Cardiac fibroblast (primary cell): ENCODE results near the gene KCNQ1.

Source experiments
- DNase-seq, 2 donors: peaks; one replicate each; pipeline versions ENCODE4 v3.0.0 to v3.0.0-alpha.2; 2010; ENCODE audit warnings: low read depth in 2 of 2
- H3K4me3 ChIP-seq, 2 donors: replicated peaks in 1 of 2; 1 replicate in 1 of 2; 2 replicates in 1 of 2; pipeline ENCODE4 v1.5.1; 2011; ENCODE audit warnings: low read depth in 2 of 2, low read length in 2 of 2, mild to moderate bottlenecking in 2 of 2, moderate library complexity in 1 of 2
- CTCF ChIP-seq: IDR thresholded peaks from one replicate; pipeline ENCODE4 v1.5.1; 2011; ENCODE audit warnings: low read depth, mild to moderate bottlenecking, low read length, inconsistent platforms

The KCNQ1 gene

GRCh38 chr11:2711161-2711560 is 266.4 kb downstream of the KCNQ1 start:
- no peak for DNase-seq
- TF ChIP-seq CTCF, result no peak
- no peak overlapping the region for H3K4me3 ChIP-seq

GRCh38 chr11:2713094-2713493 is 268.3 kb downstream of the KCNQ1 start:
- H3K4me3 ChIP-seq, result no peak overlapping the region
- TF ChIP-seq CTCF, result no peak
- no peak for DNase-seq

- no peak for DNase-seq
- H3K4me3 ChIP-seq, result no peak overlapping the region
- no peak for TF ChIP-seq CTCF
Measured at GRCh38 chr11:2713661-2714462, 269.1 kb downstream of the KCNQ1 start.

- TF ChIP-seq CTCF, result no peak
- H3K4me3 ChIP-seq, result no peak overlapping the region
- no peak for DNase-seq
Measured at GRCh38 chr11:2714463-2714800, 269.6 kb downstream of the KCNQ1 start.

GRCh38 chr11:2714871-2715270 is 270.1 kb downstream of the KCNQ1 start:
- no peak overlapping the region for H3K4me3 ChIP-seq
- no peak for DNase-seq
- TF ChIP-seq CTCF, result no peak

- no peak for TF ChIP-seq CTCF
- H3K4me3 ChIP-seq, result no peak overlapping the region
- DNase-seq, result no peak
Measured at GRCh38 chr11:2715716-2716350, 271.0 kb downstream of the KCNQ1 start.
